Left renal cortex interstitium (tissue), 4 donors: ENCODE results near the gene NELL1. TPM values are rescaled to one million over a fixed set of nuclear protein-coding genes. Genes with fewer than 3 reads are reported as not detected.

Experiments used
- DNase-seq, 4 donors: peaks; one replicate each; pipeline ENCODE4 v3.0.0-alpha.2; 2013; ENCODE audit warnings: low read depth in 4 of 4, low spot score in 2 of 4, missing footprints in 1 of 4
- polyA plus RNA-seq, 4 donors: library from polyadenylated mRNA; unstranded; fragments of 120-200 nt; gene quantifications; one replicate each; pipeline ENCODE4 v1.2.1, GENCODE V29; 2013; ENCODE audit not compliant: insufficient read length in 4 of 4

The NELL1 gene
- polyA plus RNA-seq, 4 donors: 1.5 to 4.4 (median 2.6) TPM

DNA sequence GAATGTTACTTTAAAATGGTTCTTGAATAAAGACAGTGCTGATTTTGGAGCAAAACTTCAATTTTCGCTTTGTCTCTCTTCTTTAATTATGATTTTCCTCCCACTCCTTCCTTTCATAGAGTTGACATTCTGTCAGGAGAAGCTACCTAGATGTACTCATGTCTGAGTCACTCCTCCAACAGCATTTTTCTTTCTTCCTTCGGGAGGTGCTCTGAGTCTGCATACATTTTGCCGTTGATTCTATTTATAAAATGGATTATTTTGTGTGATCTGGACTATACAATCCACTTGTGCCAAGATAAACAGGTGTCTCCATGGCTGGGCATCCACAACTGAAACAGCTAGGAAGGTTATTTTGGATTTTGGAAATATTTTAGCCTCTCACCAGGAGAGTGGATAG is 935.2 kb downstream of the NELL1 start:
- no peak for DNase-seq

DNA sequence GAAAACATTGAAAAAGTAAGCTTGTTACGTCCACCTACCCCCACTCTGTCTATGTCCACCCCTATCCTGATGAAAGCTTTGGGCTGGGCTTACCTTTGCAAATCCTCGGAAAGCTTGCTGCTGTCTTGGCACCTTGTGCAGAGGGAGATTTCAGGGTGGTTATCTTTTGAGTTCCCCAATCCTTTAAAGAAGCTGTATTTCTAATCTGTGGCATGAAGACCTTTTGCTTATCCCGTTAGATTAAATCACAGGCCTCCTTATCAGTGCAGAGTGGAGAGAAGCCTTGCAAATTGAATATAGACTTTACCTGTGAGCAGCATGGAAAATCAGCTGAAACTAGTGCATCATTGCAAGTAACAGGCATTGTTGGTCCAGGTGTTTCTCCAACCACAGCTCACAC is 942.9 kb downstream of the NELL1 start:
- DNase-seq: no peak

DNA sequence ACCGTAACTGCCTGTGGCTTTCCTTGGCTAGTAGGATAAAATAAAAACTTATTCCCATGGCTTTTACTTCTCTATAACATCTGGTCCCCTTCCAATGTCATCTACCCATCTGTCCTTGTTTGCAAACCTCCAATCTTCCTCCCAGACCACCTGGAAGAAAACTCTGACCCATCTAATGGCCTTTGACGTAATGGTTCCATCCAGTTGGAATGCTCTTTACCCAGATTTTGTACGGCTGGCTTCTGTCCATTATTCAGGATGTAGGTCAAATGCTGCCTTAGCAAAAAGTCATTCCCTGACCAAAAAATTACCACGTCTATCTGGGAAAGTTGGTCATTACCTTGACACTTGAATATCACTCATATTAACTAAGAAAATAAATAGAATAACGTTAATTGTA is 945.6 kb downstream of the NELL1 start:
- no peak for DNase-seq

DNA sequence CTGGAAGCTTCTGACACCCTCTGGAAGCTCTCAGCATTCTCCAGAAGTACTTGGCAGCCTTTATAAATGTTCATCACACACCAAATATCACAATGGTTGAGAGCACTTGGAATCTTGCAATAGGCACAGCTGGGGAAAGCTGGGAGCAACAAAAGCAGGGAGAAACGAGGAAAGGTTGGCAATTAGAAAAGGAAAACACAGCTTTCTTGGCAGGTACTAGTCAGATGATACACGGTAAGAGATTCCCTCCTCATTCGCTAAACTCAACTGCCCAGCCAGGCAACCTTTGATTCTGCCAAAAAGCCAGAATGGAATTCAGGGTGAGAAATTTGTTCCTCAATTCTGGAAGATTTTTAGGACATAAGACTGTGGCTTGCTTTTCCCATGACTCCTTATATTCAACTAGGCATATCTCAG is 946.6 kb downstream of the NELL1 start:
- no peak for DNase-seq

DNA sequence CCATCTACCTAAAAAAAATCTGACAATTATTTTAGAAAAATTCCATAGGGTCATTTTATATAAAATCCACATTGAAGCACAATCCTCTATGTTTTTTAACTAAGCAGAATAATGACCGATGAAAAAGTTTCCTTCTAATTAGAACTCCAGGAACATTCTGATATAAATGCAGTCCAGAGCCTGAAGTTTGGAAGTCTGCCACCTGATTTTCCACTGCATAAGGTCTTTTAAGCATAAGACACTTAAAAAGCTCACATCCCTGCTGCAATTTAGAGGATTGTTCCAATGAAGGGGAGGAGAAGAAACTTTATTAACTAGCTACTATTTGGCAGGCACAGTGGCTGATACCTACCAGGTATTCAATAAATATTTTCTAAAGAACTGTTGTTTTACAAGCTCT is 953.2 kb downstream of the NELL1 start:
- no peak for DNase-seq

DNA sequence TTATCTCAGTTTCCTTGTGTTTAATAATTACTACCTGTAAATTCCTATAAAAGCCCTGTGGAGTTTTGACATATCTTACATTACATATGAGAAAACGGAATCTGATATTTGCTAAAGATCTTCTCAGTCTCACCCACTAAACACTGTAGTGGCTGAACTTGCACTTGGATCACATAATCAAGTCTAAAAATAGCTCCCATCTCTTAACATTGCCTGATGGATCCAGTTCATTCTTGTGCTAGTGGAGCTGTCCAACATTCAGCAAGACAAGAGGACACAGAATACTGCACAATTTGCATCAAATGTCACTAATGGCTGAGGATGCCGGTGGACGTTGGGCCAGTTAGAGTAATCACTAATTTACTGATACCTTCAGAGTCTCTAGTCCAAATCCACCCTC is 953.6 kb downstream of the NELL1 start:
- peak in 1 of 4 donors; percentile 4 for DNase-seq

Other genes starting within 250 kb of the NELL1 start
- under 1 TPM; 0.11 to 0.35 (median 0.18) TPM for gene SLC6A5, start 70.0 kb upstream of the NELL1 start, polyA plus RNA-seq